Measurements from ENCODE around the gene AHRR.

Gene AHRR

DNA sequence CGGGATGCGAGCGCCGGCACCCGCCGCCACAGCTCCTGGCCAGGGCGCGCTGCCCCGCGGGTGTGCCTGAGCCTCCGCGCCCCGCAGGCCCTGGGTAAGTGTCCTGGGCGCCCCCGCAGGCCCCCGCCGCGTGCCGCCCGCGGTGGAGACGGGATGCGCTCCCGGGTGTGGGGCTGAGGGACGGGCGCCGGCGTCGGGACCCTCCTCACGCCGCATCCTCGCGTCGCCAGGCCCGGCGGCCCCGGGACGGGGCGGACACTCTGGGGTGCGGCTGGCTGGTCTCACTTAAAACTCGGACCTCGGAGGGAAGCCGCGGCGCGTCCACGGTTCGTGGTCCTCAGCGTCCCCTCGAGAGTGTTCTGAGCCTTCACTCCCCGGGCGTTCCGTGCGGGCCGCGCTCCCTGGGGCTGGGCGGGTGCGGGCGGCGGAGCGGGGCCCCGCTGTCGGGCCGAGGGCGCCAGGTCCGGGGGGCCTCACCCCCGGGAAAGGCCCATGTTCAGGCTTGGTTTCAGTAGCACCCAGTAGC lies 275 bp downstream of the AHRR start:
- no peak for DNase-seq

DNA sequence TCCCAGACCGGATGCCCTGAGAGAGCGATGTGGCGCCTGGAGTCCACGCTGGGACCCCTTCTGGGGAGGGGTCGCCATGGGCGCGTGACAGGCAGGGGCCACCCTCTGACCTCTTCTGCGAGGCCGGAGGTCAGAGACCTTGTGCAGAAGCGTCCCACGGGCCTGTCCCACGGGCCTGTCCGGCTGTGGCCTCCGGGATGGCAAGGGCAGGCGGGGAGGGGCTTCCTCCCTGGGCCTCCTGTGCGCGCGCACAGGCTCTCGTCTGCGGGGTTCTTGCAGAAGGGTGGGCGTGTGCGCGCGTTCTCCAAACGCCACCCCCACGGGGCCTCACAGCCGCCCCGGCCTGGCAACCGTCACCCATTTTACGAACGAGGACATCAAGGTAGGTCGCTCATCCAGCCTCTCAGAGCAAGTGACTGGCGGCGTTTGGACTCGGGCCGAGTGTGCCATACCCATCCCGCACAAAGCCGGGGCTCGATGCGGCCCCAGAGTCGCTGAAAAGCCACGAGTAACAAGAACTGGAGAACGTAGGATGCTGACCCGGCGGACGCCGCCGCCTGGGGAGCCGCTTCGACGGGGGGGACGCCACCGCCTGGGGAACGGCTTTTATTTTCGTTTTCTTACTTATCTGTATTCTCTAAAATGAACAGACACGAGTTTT lies 897 bp downstream of the AHRR start:
- no peak for DNase-seq

DNA sequence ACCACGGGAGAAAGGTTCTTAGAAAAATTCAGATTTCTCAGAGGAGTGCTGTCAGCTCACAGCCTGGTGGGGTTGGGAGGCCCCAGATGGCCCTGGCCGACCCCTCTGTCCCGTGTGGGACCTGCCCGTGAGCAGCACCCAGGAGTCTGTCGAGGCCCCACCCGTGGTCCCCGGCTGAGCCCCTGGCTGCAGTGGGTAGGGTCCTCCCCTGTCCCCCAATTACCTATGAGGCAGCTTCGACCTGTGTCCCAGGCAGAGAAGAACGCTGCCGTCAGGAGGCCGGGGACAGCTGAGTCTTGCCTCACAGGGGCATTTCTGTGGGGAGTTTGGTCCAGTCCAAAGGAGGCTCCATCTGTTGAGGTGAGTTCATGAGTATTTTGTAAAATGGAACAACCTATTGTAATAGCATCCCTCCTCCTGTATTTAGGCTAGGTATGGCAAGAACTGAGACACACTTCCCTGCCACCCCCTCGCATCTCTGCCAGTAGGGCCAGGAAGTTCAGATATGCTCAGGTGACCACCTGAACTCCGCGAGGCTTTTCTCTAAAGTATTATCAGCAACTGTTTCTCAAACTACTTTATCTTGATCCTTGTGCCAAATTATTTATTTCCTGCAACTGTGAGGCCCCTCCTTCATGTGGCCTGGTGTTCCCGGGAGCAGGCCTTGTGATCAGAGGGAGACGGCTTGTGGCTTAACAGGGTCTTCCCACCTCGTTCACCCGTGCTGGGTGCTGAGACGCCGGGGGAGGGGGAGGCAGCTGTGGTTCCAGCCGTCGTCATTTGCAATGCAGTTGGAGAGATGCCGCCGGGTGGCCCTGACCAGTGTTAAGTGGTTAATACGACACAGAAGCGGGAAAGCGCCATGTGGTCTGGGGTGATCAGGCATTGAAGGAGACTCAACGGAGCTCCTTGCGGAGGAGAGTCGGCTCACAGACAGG lies 1.7 kb downstream of the AHRR start:
- no peak for DNase-seq

DNA sequence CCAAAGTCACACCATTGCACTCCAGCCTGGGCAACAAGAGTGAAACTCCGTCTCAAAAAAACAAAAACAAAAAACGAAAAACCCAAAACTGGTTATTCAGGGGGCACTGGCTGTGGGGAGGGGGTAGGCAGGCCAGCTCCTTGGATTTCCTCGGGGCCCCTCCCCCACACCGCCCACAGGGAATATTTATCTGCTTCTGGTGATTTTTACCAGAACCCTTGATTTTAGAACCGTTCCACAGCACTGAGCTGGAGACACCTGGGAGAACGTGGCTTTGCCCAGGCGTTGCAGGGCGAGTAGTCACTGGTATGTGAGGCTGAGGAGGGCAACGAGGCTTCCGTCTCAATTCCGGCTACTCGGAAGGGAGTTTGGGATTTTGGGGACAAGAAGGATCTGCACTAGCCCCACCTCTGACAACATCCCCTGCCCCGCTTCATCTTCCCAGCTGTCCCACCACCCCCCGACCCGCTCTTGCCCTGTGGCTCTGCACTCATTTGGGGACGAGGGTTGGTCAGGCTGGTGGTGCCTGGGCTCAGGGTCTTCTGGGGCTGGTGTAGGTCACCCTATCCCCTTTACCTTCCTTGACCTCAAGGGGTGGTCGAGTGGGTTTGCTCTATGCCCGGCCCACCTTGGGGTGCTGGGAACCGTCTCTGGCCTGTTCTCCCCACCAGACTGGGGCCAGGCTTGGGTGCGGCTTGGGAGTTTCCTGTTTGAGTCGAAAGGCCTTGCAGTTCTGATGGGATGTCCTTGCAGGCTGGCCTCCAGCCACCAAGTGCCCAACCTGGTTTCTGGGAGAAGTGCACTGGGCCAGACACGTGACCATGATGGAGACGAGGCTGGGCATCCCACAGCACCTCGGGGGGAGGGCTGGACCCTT lies 3.5 kb downstream of the AHRR start:
- DNase-seq, result no peak

DNA sequence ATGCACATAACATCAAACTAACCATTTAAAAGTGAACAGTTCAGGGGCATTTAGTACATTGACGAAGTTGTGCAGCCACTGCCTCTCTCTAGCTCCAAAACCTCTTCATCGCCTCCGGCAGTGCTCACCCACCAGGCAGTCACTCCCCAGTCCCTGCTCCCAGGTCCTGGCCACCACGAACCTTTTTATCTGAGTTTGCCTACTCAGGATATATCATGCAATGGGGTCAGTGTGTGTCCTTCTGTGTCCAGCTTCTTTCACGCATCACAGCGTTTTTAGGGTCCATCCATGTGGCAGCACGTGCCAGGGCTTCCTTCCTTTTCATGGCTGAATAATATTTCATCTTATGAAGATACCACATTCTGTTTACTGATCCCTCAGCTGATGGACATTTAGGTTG lies 4.6 kb downstream of the AHRR start:
- no peak for DNase-seq

DNA sequence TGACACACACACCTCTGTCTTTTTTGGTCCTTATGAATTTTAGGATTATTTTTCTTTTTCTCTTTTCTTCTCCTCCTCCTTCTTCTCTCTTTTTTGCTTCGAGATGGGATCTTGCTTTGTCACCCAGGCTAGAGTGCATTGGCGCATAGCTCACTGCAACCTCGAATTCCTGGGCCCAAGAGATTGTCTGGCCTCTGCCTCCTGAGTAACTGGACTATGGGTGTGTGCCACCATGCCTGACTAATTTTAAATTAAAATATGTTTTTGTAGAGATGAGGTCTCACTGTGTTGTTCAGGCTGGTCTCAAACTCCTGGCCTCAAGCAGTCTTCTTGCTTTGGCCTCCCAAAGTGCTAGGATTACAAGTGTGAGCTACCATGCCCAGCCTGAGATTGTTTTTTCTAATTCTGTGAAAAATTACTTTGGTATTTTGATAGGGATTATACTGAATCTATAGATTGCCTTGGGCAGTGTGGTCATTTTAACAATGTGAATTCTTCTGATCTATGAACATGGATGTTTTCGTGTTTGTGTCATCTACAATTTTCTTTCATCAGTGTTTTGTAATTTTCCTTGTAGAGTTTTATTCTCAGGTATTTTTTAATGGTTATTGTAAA lies 7.7 kb downstream of the AHRR start:
- no peak for DNase-seq

DNA sequence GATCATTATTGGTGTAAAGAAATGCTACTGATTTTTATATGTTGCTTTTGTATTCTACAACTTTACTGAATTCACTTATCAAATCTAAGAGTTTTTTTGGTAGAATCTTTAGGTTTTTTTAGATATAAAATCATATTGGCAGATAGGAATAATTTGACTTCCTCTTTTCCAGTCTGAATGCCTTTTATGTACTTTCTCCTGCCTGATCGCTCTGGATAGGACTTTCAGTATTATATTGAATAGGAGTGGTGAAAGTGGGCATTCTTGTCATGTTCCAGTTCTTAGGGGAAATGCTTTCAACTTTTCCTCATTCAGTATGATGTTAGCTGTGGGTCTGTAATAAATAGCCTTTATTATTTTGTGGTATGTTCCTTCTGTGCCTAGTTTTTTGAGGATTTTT lies 8.3 kb downstream of the AHRR start:
- DNase-seq, result no peak

DNA sequence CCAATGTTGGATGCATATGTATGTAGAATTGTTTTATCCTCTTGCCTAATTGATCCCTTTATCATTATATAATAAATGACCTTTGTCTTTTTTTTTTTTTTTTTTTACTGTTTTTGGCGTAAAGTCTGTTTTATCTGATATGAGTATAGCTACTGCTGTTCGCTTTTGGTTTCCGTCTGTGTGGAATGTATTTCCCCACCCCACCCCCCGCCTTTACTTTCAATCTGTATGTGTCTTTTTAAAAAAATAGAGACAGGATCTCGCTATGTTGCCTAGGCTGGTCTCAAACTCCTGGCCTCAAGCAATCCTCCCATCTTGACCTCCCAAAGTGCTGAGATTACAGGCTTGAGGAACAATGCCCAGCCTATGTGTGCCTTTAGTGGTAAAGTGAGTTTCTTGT lies 11.3 kb downstream of the AHRR start:
- no peak for DNase-seq

DNA sequence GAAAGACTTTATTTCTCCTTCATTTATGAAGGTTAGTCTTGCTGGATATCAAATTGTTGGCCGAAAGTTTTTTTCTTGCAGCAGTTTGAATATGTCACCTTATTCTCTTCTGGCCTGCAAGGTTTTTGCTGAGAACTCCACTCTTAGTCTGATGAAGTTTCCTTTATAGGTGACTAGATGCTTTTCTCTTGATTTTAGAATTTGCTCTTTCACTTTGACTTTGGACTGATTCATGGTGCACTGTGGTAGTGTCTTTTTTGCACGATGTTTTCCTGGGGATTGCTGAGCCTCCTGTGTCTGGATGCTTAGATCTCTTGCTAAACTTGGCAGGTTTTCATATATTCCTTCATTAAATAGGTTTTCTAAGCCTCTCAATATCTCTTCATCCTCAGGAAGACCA lies 12.4 kb downstream of the AHRR start:
- no peak for DNase-seq

DNA sequence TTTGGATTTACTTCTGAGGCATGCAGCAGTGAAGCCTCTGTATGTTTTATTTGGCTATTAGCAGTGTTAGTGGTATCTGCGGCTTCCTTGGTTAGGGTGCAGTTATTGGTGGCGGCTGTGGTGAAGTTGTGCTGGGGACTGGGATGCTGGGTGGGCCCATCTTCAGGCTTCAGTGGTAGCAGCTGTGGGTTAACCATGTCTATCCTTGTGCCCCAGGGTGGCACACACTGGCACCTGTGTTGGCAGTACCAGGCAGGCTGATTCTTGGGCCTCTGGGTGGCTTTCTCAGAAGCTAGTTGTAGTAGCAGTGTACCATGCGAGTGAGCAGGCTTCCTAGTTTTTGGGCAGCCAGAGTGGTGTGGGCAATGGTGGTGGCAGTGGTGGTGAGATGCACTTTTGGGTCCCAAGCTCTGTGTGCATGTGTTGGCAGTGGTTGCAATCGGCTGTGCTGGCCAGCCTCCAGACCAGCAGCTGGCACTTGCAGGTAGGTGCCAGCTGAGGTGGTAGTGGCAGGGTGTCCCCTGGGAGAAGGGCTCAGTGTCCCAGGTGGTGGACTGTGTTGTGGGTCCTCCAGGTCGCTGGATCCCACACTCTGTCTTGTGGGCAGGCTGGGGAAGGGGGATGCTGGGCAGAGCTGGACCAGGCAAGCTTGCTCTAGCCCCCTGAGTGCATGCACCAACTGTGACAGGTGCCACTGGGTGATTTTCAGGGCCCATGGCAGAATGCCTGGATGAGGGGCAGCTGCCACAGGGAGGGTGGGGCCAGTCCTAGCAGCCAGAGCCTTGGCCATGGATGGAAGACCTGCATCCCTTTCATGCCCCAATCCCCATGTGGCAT lies 13.6 kb downstream of the AHRR start:
- no peak for DNase-seq

DNA sequence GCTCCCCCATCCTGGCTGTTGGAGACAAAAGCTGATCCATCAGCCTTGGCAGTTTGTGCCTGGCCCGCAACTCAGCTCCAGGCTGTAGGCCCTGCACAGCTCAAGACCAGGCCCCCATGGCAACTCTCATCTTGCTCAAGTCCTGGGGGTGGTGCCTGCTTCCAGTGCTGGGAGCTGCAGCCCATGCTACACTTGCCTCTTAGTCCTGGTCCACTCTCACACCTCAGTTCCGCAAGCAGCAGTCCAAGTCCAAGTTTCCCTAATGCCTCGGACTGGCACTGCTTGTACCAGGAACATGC lies 14.2 kb downstream of the AHRR start:
- DNase-seq, result no peak

DNA sequence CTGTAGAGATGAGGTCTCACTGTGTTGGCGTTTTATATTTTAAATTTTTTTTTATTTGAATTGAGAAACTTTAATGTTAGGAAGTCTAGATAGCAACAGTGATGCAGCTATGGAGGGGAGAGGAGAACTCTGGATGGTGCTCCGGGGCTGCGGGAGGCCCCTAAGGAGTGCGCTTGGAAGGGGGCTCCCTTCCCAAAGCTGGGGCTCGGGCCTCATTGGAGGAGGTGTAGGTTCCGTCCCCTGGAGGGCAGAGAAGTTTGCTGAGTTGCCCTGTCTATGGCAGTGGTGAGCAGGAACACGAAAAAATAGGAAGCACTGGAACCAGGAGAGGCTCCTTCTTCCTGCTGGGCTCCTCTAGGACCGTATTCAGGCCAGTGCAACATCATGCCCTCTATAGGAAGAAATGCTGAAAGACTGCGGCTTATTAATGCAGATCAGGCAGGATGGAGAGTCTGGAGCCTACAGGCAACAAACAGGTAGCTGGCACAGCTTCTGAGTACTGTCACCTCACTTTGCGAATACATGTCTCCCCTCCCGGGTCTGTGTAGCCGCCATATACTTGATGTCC lies 16.1 kb downstream of the AHRR start:
- DNase-seq, result no peak

DNA sequence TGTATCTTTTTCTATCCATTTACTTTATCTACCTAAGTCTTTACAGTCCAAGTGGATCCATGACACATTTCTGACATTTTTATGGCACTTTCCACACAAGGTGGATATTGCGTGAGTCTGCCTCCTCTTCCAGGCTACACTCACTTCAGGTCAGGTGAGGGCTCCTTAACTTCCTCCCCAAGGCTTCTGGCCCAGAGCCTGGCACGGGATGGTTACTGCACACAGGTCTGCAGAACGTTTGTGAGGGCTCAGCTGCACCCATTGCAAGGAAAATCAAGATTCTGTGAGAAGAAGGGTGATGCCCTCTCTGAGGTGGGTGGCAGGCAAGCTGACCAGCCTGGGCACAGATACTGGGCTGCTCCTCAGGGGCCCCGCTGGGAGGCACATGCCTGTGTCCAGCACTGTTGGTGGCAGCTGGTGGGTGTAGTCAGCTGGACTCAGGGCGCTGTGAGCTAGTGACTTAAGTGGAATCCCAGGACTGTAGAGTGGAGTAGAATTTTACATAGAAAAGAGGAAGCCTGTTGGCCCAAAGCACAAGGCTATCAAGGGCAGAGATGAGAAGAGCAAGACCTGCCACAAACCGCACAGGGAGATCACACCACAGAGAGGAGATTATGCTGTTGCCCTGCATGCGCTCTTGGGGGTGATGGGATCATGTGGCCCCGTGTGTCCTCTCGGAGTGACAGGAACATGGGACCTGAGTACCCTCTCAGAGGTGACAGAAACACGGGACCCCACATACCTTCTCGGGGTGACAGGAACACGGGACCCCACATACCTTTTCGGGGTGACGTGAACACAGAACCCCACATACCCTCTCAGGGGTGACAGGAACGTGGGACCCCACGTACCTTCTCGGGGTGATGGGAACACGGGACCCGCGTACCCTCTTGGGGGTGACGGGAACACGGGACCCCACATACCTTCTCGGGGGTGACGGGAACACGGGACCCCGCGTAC lies 21.3 kb downstream of the AHRR start:
- DNase-seq, result no peak

DNA sequence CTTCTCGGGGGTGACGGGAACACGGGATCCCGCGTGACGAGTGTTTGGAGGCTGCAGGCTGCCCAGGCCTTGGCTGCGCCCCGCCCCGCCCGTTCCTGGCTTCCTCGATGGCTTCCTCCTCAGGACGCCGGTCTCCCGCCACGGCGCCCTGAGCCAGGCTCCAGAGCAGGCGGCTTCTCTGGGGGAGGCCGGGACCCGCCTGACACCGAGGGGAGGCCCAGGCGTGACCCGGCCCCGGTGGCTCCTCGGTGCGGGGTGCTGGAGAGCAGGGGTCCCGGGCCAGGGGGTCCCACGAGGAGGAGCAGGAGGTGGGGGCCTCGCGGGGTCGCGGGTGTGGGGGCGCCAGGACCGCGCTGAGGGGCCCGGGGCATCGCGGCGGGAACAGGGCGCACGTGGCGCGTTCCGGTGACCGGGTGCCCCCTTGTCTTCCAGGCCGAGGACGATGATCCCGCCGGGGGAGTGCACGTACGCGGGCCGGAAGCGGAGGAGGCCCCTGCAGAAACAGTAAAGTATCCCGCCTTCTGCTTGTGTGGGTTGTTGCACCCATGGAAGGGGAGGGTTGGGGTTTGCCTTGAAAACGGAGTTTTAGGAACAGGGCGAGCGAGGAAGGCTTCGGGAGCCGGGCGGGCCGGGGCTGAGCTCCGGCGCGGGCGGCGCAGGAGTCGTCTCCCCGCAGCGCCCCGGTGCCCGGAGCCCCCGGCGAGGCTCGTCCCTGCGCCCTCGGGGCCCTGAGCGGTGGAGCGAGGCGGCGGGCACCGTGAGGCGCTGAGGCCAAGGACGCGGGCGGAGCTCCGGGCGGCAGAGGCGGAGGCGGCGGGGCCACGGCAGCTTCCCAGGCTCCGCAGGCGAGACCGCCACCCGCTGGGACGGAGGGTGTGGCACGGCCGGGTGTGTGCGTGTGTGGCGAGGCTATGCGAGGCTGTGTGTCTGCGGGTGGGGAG lies 22.2 kb downstream of the AHRR start:
- no peak for DNase-seq

DNA sequence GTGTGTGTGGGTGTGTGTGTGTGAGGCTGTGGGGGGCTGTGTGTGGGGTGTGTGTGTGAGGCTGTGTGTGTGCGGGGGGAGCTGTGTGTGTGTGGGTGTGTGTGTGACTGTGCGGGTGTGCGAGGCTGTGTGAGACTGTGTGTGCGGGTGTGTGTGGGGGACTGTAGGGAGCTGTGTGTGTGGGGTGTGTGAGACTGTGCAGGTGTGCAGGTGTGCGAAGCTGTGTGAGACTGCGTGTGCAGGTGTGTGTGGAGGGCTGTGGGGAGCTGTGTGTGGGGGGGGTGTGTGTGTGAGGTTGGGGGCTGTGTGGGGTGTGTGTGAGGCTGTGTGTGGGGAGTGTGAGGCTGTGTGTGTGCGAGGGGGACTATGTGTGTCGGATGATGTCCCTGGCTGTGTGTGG lies 23.2 kb downstream of the AHRR start:
- DNase-seq, result no peak

DNA sequence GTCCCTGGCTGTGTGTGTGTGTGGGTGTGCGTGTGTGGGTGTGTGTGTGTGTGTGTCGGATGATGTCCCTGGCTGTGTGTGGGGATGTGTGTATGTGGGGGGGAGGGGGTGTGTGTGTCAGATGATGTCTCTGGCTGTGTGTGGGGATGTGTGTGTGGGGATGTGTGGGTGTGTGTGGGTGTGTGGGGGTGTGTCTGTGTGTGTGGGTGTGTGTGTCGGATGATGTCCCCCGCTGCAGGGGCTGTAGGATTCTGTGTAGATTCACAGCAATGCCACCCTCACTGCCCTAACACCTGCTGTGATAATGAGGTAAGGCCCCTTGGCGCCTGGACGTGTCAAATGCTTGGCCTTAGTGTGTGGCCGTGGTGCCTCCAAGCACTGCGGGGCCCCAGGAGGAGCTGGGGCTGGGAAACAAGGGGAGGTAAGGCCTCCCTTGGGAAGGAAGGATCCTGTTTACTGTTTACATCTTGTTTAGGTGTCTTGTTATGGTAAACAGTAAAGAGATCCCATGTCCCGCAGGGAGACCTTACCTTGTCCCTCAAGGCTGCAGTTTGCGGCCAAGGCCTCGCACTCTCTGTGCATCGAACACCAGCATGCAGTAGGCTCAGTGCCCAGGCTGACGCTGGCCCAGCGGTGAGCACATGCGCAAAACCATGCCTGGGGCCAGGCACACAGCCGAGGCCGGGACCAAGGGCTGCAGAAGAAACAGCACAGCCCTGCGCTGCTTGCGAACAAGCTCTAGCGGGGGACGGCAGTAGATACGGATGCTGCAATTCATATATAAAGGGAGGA lies 24.1 kb downstream of the AHRR start:
- DNase-seq, result no peak

DNA sequence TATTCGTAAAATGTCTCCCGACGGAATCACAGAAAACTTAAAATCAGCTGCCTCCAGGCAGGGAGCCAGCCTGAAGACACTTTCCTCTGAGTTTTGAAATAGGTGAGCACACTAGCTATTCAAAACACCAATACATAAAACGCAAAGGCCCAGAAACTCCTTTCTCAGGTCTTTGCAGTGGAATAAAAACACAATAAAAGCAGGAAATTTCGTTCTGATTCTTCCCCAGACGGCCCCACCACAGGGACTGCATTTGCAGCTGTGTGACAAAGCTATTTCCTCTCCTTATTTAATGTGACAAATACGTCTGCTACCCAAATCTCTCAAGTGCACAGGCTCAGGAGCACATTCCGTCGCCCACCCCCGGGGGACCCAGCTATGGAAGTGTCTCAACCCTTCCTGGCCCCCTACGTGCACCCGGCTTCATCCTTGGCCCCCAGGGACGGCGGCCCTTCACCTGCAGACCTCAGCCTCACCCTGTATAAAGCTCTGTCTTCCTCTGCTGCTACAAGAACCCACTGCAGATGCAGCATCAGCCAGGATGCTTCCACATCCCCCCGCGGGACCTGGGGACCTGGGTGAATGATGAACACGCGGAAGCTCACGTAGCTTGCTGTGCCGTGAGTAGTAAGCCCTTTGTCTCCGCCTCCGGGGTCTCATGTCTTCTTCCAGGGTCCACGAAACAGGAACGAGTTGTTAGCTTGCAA lies 24.9 kb downstream of the AHRR start:
- no peak for DNase-seq
